ENCODE results near the gene INPP5F.
"Not testable (repeated sequence)": the region's sequence is repeated elsewhere in the genome, so short reads cannot be mapped to it uniquely, and the experiment has no call there.

The INPP5F gene

GRCh38 chr10:119795101-119795500 lies 69.3 kb downstream of the INPP5F start:
- POLR2A ChIA-PET; CTCF ChIA-PET; H3K27me3 ChIP-seq (replicated peaks in 2 of 5; ENCODE audit: control insufficient read depth in 4 of 5, insufficient read depth in 5 of 5, low read length in 4 of 5); DNase-seq; H3K27ac ChIP-seq (ENCODE audit: insufficient read depth in 1 of 2, low read depth in 1 of 2, low read length in 2 of 2, poor library complexity in 1 of 2, severe bottlenecking in 2 of 2); H3K4me1 ChIP-seq (ENCODE audit: control extremely low read depth in 1 of 4, control insufficient read depth in 4 of 4, insufficient read depth in 4 of 4, low read length in 3 of 4); H3K4me3 ChIP-seq (ENCODE audit: control insufficient read depth in 1 of 7, extremely low read depth in 1 of 7, insufficient read depth in 4 of 7, low read depth in 2 of 7, low read length in 6 of 7); H3K9me3 ChIP-seq (ENCODE audit: control extremely low read depth in 1 of 5, control insufficient read depth in 4 of 5, insufficient read depth in 2 of 5, low read depth in 1 of 5, low read length in 4 of 5): not testable (repeated sequence)
- 96% methylated on average over 17 of the region's 32 CpGs for WGBS (ENCODE audit: insufficient coverage)
- peaks cover 0 to 16% (median 9%) of the 10 kb centered on the region in 4 experiments for H3K36me3 ChIP-seq (ENCODE audit: control insufficient read depth in 4 of 4, insufficient read depth in 4 of 4, low read length in 3 of 4)

GRCh38 chr10:119796039-119796438 lies 70.2 kb downstream of the INPP5F start:
- POLR2A ChIA-PET, result no interaction called here
- no peak for DNase-seq
- Histone ChIP-seq H3K4me1 (ENCODE audit: control extremely low read depth in 1 of 4, control insufficient read depth in 4 of 4, insufficient read depth in 4 of 4, low read length in 3 of 4) (no peaks in the 10 kb centered on the region), H3K4me3 (ENCODE audit: control insufficient read depth in 1 of 7, extremely low read depth in 1 of 7, insufficient read depth in 4 of 7, low read depth in 2 of 7, low read length in 6 of 7) (no peak overlapping the region), H3K9me3 (ENCODE audit: control extremely low read depth in 1 of 5, control insufficient read depth in 4 of 5, insufficient read depth in 2 of 5, low read depth in 1 of 5, low read length in 4 of 5) (no peaks in the 10 kb centered on the region), H3K27ac (ENCODE audit: insufficient read depth in 1 of 2, low read depth in 1 of 2, low read length in 2 of 2, poor library complexity in 1 of 2, severe bottlenecking in 2 of 2) (no peak overlapping the region), H3K36me3 (ENCODE audit: control insufficient read depth in 4 of 4, insufficient read depth in 4 of 4, low read length in 3 of 4) (peaks cover 0 to 16% (median 9%) of the 10 kb centered on the region in 4 experiments), H3K27me3 (replicated peaks in 2 of 5; ENCODE audit: control insufficient read depth in 4 of 5, insufficient read depth in 5 of 5, low read length in 4 of 5) (no peaks in the 10 kb centered on the region)
- CTCF ChIA-PET, result no interaction called here
- 100% methylated on average over 1 of the region's 6 CpGs for WGBS (ENCODE audit: insufficient coverage)

- Histone ChIP-seq H3K4me3 (ENCODE audit: control insufficient read depth in 1 of 7, extremely low read depth in 1 of 7, insufficient read depth in 4 of 7, low read depth in 2 of 7, low read length in 6 of 7) (no peak overlapping the region), H3K36me3 (ENCODE audit: control insufficient read depth in 4 of 4, insufficient read depth in 4 of 4, low read length in 3 of 4) (peaks cover 2 to 19% (median 10%) of the 10 kb centered on the region in 4 experiments), H3K27ac (ENCODE audit: insufficient read depth in 1 of 2, low read depth in 1 of 2, low read length in 2 of 2, poor library complexity in 1 of 2, severe bottlenecking in 2 of 2) (no peak overlapping the region), H3K9me3 (ENCODE audit: control extremely low read depth in 1 of 5, control insufficient read depth in 4 of 5, insufficient read depth in 2 of 5, low read depth in 1 of 5, low read length in 4 of 5) (no peaks in the 10 kb centered on the region), H3K27me3 (replicated peaks in 2 of 5; ENCODE audit: control insufficient read depth in 4 of 5, insufficient read depth in 5 of 5, low read length in 4 of 5) (no peaks in the 10 kb centered on the region), H3K4me1 (ENCODE audit: control extremely low read depth in 1 of 4, control insufficient read depth in 4 of 4, insufficient read depth in 4 of 4, low read length in 3 of 4) (peaks cover 0 to 13% (median 3%) of the 10 kb centered on the region in 4 experiments)
- CTCF ChIA-PET, result no interaction called here
- no CpG with 5 or more reads among the region's 2 CpGs for WGBS (ENCODE audit: insufficient coverage)
- POLR2A ChIA-PET, result no interaction called here
- DNase-seq, result no peak
These were observed 75.3 kb downstream of the INPP5F start for GRCh38 chr10:119801176-119801575.

GRCh38 chr10:119801998-119802538 lies 76.2 kb downstream of the INPP5F start:
- no peaks in the 10 kb centered on the region for H3K27me3 ChIP-seq (replicated peaks in 2 of 5; ENCODE audit: control insufficient read depth in 4 of 5, insufficient read depth in 5 of 5, low read length in 4 of 5)
- POLR2A ChIA-PET, result no interaction called here
- DNase-seq, result no peak
- peaks cover 0 to 19% (median 3%) of the 10 kb centered on the region in 4 experiments for H3K4me1 ChIP-seq (ENCODE audit: control extremely low read depth in 1 of 4, control insufficient read depth in 4 of 4, insufficient read depth in 4 of 4, low read length in 3 of 4)
- no peak overlapping the region for H3K4me3 ChIP-seq (ENCODE audit: control insufficient read depth in 1 of 7, extremely low read depth in 1 of 7, insufficient read depth in 4 of 7, low read depth in 2 of 7, low read length in 6 of 7)
- no peak overlapping the region for H3K27ac ChIP-seq (ENCODE audit: insufficient read depth in 1 of 2, low read depth in 1 of 2, low read length in 2 of 2, poor library complexity in 1 of 2, severe bottlenecking in 2 of 2)
- 100% methylated on average over 2 of the region's 6 CpGs for WGBS (ENCODE audit: insufficient coverage)
- no peaks in the 10 kb centered on the region for H3K9me3 ChIP-seq (ENCODE audit: control extremely low read depth in 1 of 5, control insufficient read depth in 4 of 5, insufficient read depth in 2 of 5, low read depth in 1 of 5, low read length in 4 of 5)
- CTCF ChIA-PET, result interaction anchor here (1.7 kb wide), 1 partner anchor 9 kb away, joined by 7 read pairs; no protein-coding TSS in a partner anchor
- H3K36me3 ChIP-seq (ENCODE audit: control insufficient read depth in 4 of 4, insufficient read depth in 4 of 4, low read length in 3 of 4), result peaks cover 2 to 11% (median 8%) of the 10 kb centered on the region in 4 experiments

- Histone ChIP-seq H3K4me3 (ENCODE audit: control insufficient read depth in 1 of 7, extremely low read depth in 1 of 7, insufficient read depth in 4 of 7, low read depth in 2 of 7, low read length in 6 of 7) (no peak overlapping the region), H3K9me3 (ENCODE audit: control extremely low read depth in 1 of 5, control insufficient read depth in 4 of 5, insufficient read depth in 2 of 5, low read depth in 1 of 5, low read length in 4 of 5) (no peaks in the 10 kb centered on the region), H3K27me3 (replicated peaks in 2 of 5; ENCODE audit: control insufficient read depth in 4 of 5, insufficient read depth in 5 of 5, low read length in 4 of 5) (no peaks in the 10 kb centered on the region), H3K4me1 (ENCODE audit: control extremely low read depth in 1 of 4, control insufficient read depth in 4 of 4, insufficient read depth in 4 of 4, low read length in 3 of 4) (peaks cover 0 to 29% (median 10%) of the 10 kb centered on the region in 4 experiments), H3K36me3 (ENCODE audit: control insufficient read depth in 4 of 4, insufficient read depth in 4 of 4, low read length in 3 of 4) (peaks cover 2 to 9% (median 4%) of the 10 kb centered on the region in 4 experiments), H3K27ac (ENCODE audit: insufficient read depth in 1 of 2, low read depth in 1 of 2, low read length in 2 of 2, poor library complexity in 1 of 2, severe bottlenecking in 2 of 2) (no peak overlapping the region)
- DNase-seq, result no peak
- POLR2A ChIA-PET, result no interaction called here
- CTCF ChIA-PET, result interaction anchor here (0.8 to 1.7 kb wide), 3 partner anchors 8 to 18 kb away, joined by 3 to 7 read pairs (median 3); no protein-coding TSS in a partner anchor
- no CpG with 5 or more reads among the region's 1 CpG for WGBS (ENCODE audit: insufficient coverage)
These were observed 77.4 kb downstream of the INPP5F start for GRCh38 chr10:119803264-119803663.

- H3K27me3 ChIP-seq (replicated peaks in 2 of 5; ENCODE audit: control insufficient read depth in 4 of 5, insufficient read depth in 5 of 5, low read length in 4 of 5), result no peaks in the 10 kb centered on the region
- peaks cover 0 to 39% (median 11%) of the 10 kb centered on the region in 4 experiments for H3K4me1 ChIP-seq (ENCODE audit: control extremely low read depth in 1 of 4, control insufficient read depth in 4 of 4, insufficient read depth in 4 of 4, low read length in 3 of 4)
- H3K9me3 ChIP-seq (ENCODE audit: control extremely low read depth in 1 of 5, control insufficient read depth in 4 of 5, insufficient read depth in 2 of 5, low read depth in 1 of 5, low read length in 4 of 5), result no peaks in the 10 kb centered on the region
- DNase-seq, result no peak
- no peak overlapping the region for H3K27ac ChIP-seq (ENCODE audit: insufficient read depth in 1 of 2, low read depth in 1 of 2, low read length in 2 of 2, poor library complexity in 1 of 2, severe bottlenecking in 2 of 2)
- H3K36me3 ChIP-seq (ENCODE audit: control insufficient read depth in 4 of 4, insufficient read depth in 4 of 4, low read length in 3 of 4), result peaks cover 0 to 9% (median 4%) of the 10 kb centered on the region in 4 experiments
- H3K4me3 ChIP-seq (ENCODE audit: control insufficient read depth in 1 of 7, extremely low read depth in 1 of 7, insufficient read depth in 4 of 7, low read depth in 2 of 7, low read length in 6 of 7), result no peak overlapping the region
- ChIA-PET POLR2A (interaction anchor here (0.7 kb wide), 1 partner anchor 68 kb away, joined by 3 read pairs; no protein-coding TSS in a partner anchor), CTCF (no interaction called here)
- 59% methylated on average over 3 of the region's 5 CpGs for WGBS (ENCODE audit: insufficient coverage)
These were observed 79.9 kb downstream of the INPP5F start for GRCh38 chr10:119805702-119806230.

- peaks cover 0 to 39% (median 11%) of the 10 kb centered on the region in 4 experiments for H3K4me1 ChIP-seq (ENCODE audit: control extremely low read depth in 1 of 4, control insufficient read depth in 4 of 4, insufficient read depth in 4 of 4, low read length in 3 of 4)
- no peak overlapping the region for H3K4me3 ChIP-seq (ENCODE audit: control insufficient read depth in 1 of 7, extremely low read depth in 1 of 7, insufficient read depth in 4 of 7, low read depth in 2 of 7, low read length in 6 of 7)
- ChIA-PET POLR2A (interaction anchor here (0.7 kb wide), 1 partner anchor 67 kb away, joined by 3 read pairs; no protein-coding TSS in a partner anchor), CTCF (interaction anchor here (0.8 to 2.3 kb wide), 3 partner anchors 16 to 61 kb away, joined by 3 to 8 read pairs (median 4); no protein-coding TSS in a partner anchor)
- 98% methylated on average over 6 of the region's 11 CpGs for WGBS (ENCODE audit: insufficient coverage)
- H3K27me3 ChIP-seq (replicated peaks in 2 of 5; ENCODE audit: control insufficient read depth in 4 of 5, insufficient read depth in 5 of 5, low read length in 4 of 5), result no peaks in the 10 kb centered on the region
- no peak for DNase-seq
- no peaks in the 10 kb centered on the region for H3K9me3 ChIP-seq (ENCODE audit: control extremely low read depth in 1 of 5, control insufficient read depth in 4 of 5, insufficient read depth in 2 of 5, low read depth in 1 of 5, low read length in 4 of 5)
- peaks cover 0 to 9% (median 6%) of the 10 kb centered on the region in 4 experiments for H3K36me3 ChIP-seq (ENCODE audit: control insufficient read depth in 4 of 4, insufficient read depth in 4 of 4, low read length in 3 of 4)
- no peak overlapping the region for H3K27ac ChIP-seq (ENCODE audit: insufficient read depth in 1 of 2, low read depth in 1 of 2, low read length in 2 of 2, poor library complexity in 1 of 2, severe bottlenecking in 2 of 2)
These were observed 80.7 kb downstream of the INPP5F start for GRCh38 chr10:119806334-119807130.

Data from common myeloid progenitor, CD34-positive (primary cell).